HAP-1 (cell line): ENCODE data around the gene PARK7.

Source experiments
- DNase-seq, 2 experiments: peaks; one replicate each; pipeline ENCODE4 v3.0.0-alpha.2; 2016 to 2020; ENCODE audit warnings: low spot score in 2 of 2
- H3K27me3 ChIP-seq: fragments of 250-450 bp; sonication (Bioruptor Pico); 2 replicates; pipeline ENCODE4 v1.5.1; 2020; ENCODE audit warnings: low read depth, mild to moderate bottlenecking, moderate library complexity
- H3K36me3 ChIP-seq: fragments of 250-450 bp; sonication (Bioruptor Pico); replicated peaks from 2 replicates; pipeline ENCODE4 v1.5.1; 2020; ENCODE audit warnings: mild to moderate bottlenecking
- H3K4me1 ChIP-seq: fragments of 250-450 bp; sonication (Bioruptor Pico); 2 replicates; pipeline ENCODE4 v1.5.1; 2020; ENCODE audit warnings: mild to moderate bottlenecking
- H3K4me3 ChIP-seq: fragments of 250-450 bp; sonication (Bioruptor Pico); 2 replicates; pipeline ENCODE4 v1.5.1; 2020; ENCODE audit warnings: mild to moderate bottlenecking, moderate library complexity
- H3K9me3 ChIP-seq: fragments of 250-450 bp; sonication (Bioruptor Pico); 2 replicates; pipeline ENCODE4 v1.5.1; 2020; ENCODE audit warnings: mild to moderate bottlenecking, moderate library complexity
- in situ Hi-C: fragments of 300-500 bp; cut with MboI; formaldehyde crosslinking; loops from 3 replicates; pipeline ENCODE4 v1.14.3; 2020; ENCODE audit warnings: low sequenced_read_pairs, inconsistent platforms, mixed read lengths

PARK7 gene

DNA sequence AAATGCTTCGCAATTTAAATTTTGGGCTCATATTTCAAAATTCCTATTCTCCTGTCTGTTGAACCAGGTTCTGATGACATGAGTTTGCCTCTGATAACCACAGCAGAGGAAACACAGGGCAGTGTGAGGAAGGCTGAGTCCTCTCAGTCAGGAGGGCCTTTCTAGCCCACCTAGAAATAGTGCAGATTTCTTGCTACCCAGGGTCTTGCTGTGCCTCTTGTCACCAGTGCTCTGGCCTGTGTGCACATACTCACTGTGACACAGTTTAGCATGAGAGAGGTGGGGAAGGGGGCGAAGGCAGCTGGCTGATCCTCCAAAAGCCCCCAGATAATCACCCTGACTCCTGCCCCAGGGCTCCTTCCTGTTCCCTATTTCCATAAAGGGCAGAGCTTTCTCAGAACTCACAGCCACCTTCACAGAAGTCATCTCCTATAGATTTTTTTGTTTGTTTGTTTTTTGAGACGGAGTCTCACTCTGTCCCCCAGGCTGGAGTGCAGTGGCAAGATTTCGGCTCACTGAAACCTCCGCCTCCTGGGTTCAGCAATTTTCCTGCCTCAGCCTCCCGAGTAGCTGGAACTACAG, 40.9 kb downstream of the PARK7 start:
- DNase-seq, result no peak
- no peaks in the 10 kb centered on the region for H3K4me1 ChIP-seq
- no peaks in the 10 kb centered on the region for H3K36me3 ChIP-seq
- in situ Hi-C loops, result loop anchor here (25.0 kb wide), 1 partner anchor 710 kb away; no protein-coding TSS in a partner anchor
- H3K4me3 ChIP-seq, result no peak overlapping the region
- H3K9me3 ChIP-seq, result no peaks in the 10 kb centered on the region
- H3K27me3 ChIP-seq, result no peaks in the 10 kb centered on the region

DNA sequence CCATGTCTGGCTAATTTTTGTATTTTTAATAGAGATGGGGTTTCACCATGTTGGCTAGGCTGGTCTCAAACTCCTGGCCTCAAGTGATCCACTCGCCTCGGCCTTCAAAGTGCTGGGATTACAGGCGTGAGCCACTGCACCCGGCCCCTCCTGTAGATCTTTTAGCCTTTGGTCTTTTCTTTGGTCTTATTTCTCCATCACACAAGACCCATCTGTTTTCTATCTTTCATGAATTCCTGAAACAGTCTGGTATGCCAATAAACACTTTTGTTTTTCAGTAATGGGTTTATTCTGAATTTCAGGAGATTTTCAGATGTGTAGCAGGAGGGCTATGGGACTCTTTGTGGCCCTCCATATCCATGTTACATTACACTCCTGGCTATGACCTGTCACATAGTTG, 41.4 kb downstream of the PARK7 start:
- Histone ChIP-seq H3K9me3 (no peaks in the 10 kb centered on the region), H3K36me3 (no peaks in the 10 kb centered on the region), H3K4me1 (no peaks in the 10 kb centered on the region), H3K27me3 (no peaks in the 10 kb centered on the region), H3K4me3 (no peak overlapping the region)
- DNase-seq, result no peak
- in situ Hi-C loops, result loop anchor here (25.0 kb wide), 1 partner anchor 709 kb away; no protein-coding TSS in a partner anchor

DNA sequence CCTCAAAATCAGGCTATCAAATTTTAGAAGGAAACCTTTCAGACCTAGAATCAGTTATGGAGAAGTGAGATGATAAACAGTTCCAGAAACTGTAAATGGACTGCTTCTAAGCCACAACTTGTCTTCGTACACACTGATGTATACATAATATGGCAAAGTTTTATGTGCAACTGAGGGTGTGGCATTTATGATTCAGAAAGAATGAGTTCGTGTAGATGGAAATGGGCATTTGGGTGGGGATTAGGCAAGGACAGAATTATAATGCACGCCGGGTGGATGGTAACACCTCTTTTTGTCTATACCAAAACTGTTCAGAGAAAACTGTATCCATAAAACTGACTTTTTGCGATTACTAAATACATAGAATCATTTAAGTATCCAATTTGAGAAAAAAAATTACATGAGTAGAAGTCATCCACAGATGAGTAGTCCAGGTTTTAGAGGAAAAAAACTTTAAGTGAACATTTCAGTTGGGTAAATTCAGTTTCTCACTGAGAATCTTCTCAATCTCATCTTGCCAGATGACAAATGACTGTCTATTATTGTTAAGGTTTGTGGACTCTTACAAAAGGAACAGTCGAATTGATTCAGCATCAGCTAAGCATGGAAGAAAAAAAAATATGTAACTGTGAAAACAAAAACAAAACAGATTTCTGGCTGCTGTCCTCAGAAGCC, 42.1 kb downstream of the PARK7 start:
- DNase-seq, result no peak
- Histone ChIP-seq H3K4me1 (no peaks in the 10 kb centered on the region), H3K4me3 (no peak overlapping the region), H3K27me3 (no peaks in the 10 kb centered on the region), H3K36me3 (no peaks in the 10 kb centered on the region), H3K9me3 (no peaks in the 10 kb centered on the region)
- in situ Hi-C loops, result loop anchor here (25.0 kb wide), 1 partner anchor 709 kb away; no protein-coding TSS in a partner anchor

DNA sequence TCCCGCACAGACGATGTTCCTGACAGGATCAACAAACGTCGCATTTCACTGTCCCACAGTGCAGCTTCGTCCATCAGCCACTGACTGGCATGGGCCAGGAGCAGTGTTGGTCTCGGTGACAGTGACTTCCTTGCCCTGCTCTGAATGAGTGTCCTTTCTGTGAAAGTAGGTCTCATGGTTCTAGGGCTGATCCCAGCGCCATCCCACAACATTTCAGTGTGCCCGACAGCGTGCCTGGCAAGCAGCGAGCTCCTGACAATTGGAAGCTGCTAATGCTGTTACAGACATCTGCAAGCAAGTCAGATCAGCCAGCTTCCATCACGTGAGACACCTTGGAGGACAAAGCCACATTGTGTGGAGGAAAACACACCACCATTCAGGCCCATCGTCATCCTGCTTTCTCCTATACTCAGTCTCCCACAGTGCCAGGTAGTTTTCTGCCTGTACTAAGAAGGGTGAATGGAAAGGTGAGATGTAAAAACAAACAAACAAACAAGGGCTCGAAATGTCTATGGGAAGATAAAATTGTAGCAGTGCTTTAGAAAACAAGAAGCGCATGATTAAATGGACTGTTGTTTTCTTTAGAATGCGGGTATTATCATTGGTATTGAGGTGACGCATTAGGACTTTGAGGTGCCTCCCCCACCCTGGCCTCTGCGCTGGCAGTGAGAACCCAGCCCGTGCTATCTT, 42.7 kb downstream of the PARK7 start:
- no peak for DNase-seq
- Histone ChIP-seq H3K36me3 (no peaks in the 10 kb centered on the region), H3K9me3 (no peaks in the 10 kb centered on the region), H3K27me3 (no peaks in the 10 kb centered on the region), H3K4me3 (no peak overlapping the region), H3K4me1 (no peaks in the 10 kb centered on the region)
- in situ Hi-C loops, result loop anchor here (25.0 kb wide), 1 partner anchor 708 kb away; no protein-coding TSS in a partner anchor

DNA sequence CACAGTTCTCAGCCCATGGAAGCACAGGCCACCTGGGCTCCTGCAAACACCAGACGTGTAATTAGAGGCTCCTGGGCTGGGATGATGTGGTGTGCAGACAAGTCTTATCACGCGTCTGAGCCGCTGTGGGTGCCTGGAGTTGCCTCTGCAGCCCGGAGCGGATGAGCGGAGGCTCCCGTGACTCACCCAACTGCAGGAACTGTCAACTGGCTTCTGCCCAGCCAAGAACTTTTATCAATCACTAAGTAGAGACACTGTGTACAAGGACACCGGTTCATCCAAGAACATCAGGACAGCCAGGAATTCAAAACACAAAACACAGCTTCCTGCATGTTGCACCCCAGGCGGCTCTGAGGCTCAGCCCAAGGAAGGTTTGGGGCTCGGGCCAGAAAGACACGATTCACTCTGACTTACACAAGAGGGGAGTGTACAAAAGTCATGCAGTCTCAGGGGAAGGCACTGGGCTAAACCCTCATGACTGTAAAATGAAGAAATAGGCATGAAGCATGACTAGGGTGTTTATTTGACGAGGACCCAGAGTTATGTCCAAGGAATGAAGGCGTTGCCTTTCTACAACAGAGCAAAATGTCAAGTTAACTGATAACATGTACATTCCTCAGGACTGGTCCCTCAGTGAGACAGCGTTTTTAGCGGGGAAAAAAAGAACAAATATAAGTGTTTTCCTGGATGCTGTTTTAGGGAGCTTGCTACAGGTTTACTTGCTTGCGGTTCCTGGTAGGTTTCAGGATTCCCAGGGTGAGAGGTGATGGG, 43.5 kb downstream of the PARK7 start:
- DNase-seq, result no peak
- no peaks in the 10 kb centered on the region for H3K36me3 ChIP-seq
- H3K27me3 ChIP-seq, result no peaks in the 10 kb centered on the region
- H3K4me3 ChIP-seq, result no peak overlapping the region
- in situ Hi-C loops, result loop anchor here (25.0 kb wide), 1 partner anchor 707 kb away; no protein-coding TSS in a partner anchor
- H3K4me1 ChIP-seq, result no peaks in the 10 kb centered on the region
- no peaks in the 10 kb centered on the region for H3K9me3 ChIP-seq

DNA sequence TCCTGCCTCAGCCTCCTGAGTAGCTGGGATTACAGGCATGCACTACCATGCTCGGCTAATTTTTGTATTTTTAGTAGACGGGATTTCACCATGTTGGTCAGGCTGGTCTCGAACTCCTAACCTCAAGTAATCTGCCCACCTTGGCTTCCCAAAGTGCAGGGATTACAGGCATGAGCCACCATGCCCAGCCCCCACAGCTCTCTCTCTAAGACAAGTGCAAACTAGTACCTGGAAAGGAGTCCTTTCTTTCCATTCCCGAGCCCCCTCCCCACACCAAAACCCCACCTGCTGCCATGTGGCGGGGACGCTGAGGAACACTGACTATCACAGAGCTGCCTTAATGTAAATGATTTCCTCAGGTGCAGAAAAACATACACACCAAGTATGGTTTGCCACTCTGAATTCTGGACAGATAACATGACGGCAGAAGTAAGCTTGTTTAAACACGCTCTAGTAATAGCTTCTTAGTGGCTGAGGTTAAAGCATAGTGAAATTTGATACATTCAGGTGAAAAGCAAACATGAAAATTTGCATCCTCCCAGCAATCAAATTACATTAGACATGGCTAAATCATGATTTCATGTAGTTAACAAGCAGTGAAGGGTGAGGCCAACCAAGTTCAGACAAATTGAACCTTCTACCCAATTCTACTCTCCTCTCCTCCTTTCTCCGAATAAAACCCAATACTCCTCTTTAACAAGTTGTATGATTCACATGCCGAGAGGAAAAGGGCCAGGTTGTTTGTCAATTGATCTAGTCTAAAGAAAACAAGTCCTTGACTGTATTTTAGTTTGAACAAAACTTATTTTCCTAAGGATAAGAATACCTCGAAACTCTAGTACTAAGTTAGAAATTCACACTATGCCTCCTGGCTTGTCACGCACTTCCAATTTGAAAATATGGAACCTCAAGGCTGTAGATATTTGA, 44.8 kb downstream of the PARK7 start:
- H3K36me3 ChIP-seq, result no peaks in the 10 kb centered on the region
- in situ Hi-C loops, result loop anchor here (25.0 kb wide), 1 partner anchor 706 kb away; no protein-coding TSS in a partner anchor
- H3K4me1 ChIP-seq, result no peaks in the 10 kb centered on the region
- no peaks in the 10 kb centered on the region for H3K27me3 ChIP-seq
- DNase-seq, result no peak
- H3K4me3 ChIP-seq, result no peak overlapping the region
- H3K9me3 ChIP-seq, result no peaks in the 10 kb centered on the region

DNA sequence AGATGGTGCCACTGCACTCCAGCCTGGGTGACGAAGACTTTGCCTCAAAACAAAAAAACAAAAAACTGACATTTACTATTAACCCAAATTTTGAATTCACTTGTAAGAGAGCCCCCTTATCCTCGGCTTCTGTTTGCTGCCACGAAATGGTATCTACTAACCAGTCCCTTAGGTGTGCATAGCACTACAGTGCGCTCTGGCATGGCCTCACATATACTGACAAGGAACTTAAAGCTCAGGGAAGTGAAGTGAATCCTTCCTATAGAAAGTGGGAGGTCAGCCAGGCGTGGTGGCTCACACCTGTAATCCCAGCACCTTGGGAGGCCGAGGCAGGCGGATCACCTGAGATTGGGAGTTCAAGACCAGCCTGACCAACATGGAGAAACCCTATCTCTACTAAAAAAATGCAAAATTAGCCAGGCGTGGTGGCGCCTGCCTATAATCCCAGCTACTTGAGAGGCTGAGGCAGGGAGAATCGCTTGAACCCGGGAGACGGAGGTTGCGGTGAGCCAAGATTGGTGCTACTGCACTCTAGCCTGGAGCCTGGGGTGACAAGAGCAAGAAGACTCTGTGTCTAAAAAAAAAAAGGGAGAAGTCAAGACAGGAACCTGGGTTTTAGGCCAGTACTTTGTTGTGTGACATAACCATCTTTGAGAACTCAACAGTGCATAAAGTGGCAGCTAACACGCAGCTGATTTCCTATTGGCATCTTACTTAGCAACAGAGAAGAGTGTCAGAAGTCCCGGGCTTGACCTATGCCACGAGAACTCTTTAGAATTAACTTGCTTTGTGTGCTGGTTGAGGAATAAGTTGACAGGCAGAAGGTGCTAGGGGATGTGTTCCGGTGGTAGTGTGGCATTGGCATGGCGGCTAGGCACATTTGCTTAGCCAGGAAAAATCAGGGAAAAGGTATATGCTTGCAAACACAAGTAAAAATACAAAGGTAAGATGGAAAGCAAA, 47.8 kb downstream of the PARK7 start:
- in situ Hi-C loops, result loop anchor here (10.0 to 25.0 kb wide), 2 partner anchors 335 to 703 kb away; no protein-coding TSS in a partner anchor
- Histone ChIP-seq H3K4me1 (no peaks in the 10 kb centered on the region), H3K27me3 (no peaks in the 10 kb centered on the region), H3K36me3 (no peaks in the 10 kb centered on the region), H3K9me3 (no peaks in the 10 kb centered on the region), H3K4me3 (no peak overlapping the region)
- no peak for DNase-seq

DNA sequence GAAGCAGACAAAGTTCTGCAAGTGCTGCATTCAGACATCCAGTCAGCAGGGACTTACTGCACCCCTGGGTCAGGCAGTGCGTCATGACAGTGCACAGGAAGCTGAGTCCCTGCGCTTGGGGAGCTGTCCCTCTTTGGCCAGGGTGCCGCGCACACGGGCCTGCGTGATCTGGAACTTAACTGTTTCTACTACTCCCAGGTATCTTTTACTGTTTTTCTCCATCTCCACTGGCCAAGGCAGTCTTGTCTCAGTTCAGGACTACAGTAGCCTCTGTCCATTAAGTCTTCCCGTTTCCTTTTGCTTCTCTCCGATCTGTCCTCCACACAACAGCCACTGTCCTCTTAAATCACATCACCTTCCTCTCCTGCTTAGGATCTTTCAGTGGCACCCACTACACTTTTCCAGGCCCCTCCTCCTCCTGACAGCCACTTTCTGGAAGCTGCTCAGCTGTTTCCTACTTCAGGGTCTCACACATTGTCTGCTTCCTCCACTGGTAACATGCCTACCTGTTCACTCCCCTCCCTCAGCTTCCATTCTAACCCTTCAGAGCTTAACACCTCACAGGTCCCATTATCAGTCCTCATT, 48.7 kb downstream of the PARK7 start:
- no peak for DNase-seq
- Histone ChIP-seq H3K4me1 (no peaks in the 10 kb centered on the region), H3K27me3 (no peaks in the 10 kb centered on the region), H3K9me3 (no peaks in the 10 kb centered on the region), H3K4me3 (no peak overlapping the region), H3K36me3 (no peaks in the 10 kb centered on the region)
- in situ Hi-C loops, result loop anchor here (10.0 to 25.0 kb wide), 2 partner anchors 335 to 702 kb away; no protein-coding TSS in a partner anchor

DNA sequence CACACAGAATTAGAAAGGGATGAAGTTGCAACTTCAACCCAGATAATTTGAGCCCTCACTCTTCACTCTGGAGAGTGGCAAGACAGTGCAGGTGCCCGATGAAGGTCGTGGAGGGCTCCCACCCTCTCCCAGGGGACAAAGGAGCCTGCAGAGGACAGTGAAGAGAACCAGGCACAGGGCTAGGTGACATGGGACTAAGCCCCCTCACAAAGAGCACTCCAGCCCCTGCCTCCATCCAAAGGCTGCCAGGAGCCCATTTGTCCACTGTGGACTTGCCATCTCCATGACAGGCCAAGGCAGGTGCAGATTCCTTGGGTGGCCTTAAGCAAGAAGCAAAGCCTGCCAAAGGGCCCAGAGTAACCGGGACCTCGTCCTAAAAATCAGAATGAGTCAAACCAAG, 49.5 kb downstream of the PARK7 start:
- no peaks in the 10 kb centered on the region for H3K27me3 ChIP-seq
- H3K9me3 ChIP-seq, result no peaks in the 10 kb centered on the region
- DNase-seq, result no peak
- in situ Hi-C loops, result loop anchor here (10.0 to 25.0 kb wide), 2 partner anchors 334 to 701 kb away; no protein-coding TSS in a partner anchor
- no peaks in the 10 kb centered on the region for H3K36me3 ChIP-seq
- H3K4me3 ChIP-seq, result no peak overlapping the region
- H3K4me1 ChIP-seq, result no peaks in the 10 kb centered on the region

DNA sequence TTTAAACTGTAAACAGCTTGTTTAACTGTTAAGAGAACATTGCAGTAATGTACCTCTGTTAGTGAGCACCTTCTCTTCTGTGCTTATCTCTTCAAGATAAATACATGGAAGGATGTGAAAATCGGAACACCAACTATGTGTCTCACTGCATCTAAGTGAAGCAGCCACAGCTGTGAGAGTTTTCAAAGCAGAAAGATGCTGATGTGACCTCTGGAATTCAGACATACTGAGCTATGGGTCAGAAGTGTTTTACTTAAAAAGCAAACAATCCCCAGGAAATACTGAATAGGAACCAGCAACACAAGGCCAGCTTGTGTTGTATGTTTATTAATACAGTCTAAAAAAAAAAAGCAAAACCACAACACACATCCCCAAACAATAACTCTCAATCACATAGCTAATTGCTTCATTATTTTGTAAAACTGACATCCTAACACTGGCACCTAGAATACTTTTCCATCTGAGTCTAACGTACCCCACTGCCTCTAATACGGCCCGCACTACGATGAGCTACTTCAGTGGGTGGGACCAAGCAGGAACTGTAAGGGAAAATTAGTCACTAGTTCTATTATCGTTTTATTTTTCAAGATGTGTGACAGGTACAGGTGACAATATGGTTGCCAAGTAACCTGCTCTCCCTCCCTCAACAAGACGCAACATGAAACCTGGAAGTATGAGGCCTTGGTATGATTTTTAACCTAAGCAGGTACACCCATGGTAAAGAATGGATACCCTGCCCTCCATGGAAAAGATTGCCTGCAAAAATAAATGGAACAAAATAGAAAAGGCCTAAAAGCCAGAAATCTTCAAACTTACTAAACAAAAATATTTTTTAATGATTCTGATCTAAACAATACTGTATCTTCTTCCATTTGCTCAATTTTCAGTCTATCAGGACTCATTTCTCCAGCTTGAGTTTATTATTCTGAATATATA, 50.7 kb downstream of the PARK7 start:
- no peaks in the 10 kb centered on the region for H3K36me3 ChIP-seq
- in situ Hi-C loops, result loop anchor here (10.0 to 25.0 kb wide), 2 partner anchors 333 to 700 kb away; no protein-coding TSS in a partner anchor

DNA sequence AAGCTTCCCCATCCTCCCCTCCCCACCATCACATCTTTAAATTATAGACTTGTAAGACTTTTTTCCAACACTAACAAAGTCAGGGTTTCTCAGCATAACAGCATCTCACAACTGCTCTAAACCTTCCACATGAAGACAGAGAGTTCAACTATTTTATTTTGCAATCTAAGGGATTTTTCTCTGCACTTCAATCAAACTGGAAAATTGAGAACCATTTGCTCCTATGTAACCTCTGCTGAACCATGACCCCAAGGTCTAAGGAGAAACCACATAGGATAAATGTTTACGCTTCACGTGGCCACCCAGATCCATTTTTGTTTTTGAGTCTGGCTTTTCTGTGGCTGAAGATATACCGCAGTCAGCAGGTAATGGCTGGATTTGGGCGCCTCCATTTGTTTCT, 51.4 kb downstream of the PARK7 start:
- in situ Hi-C loops, result loop anchor here (10.0 to 25.0 kb wide), 2 partner anchors 332 to 699 kb away; no protein-coding TSS in a partner anchor
- H3K27me3 ChIP-seq, result no peaks in the 10 kb centered on the region

More for the DNA sequence above, 50.7 kb downstream of the PARK7 start:
- H3K9me3 ChIP-seq, result no peaks in the 10 kb centered on the region
- no peaks in the 10 kb centered on the region for H3K27me3 ChIP-seq
- H3K4me3 ChIP-seq, result no peak overlapping the region
- no peak for DNase-seq
- H3K4me1 ChIP-seq, result peaks cover 2% of the 10 kb centered on the region

More for the DNA sequence above, 51.4 kb downstream of the PARK7 start:
- DNase-seq, result no peak
- Histone ChIP-seq H3K9me3 (no peaks in the 10 kb centered on the region), H3K4me3 (no peak overlapping the region), H3K4me1 (peaks cover 8% of the 10 kb centered on the region), H3K36me3 (no peaks in the 10 kb centered on the region)
